ENCODE data around the gene TICAM2. TPM values are rescaled to one million over a fixed set of nuclear protein-coding genes. Genes with fewer than 3 reads are reported as not detected.

TICAM2 gene
- total and polyA plus RNA-seq, 9 of the 15 experiments (the other 6 are each of a cell fraction or from before 2014, with no cell fraction given) = 0.15 to 1.8 (median 0.98) TPM

- no peak for TF ChIP-seq JUND (IDR thresholded peaks at IDR 0.05; ENCODE audit: borderline replicate concordance, low read depth, low read length)
- TF ChIP-seq JUND (tag; IDR thresholded peaks at IDR 0.05; ENCODE audit: borderline replicate concordance, low read depth, low read length) = no peak
- no peak for TF ChIP-seq ZNF707 (CRISPR knock-in tag; conservative IDR thresholded peaks at IDR 0.05)
- TF ChIP-seq ZBTB8A (IDR thresholded peaks at IDR 0.05; ENCODE audit: partially characterized antibody) = no peak
- no peak for TF ChIP-seq POLR2H (tag; IDR thresholded peaks at IDR 0.05; ENCODE audit: low read depth)
- TF ChIP-seq ZNF280B (CRISPR knock-in tag; IDR thresholded peaks at IDR 0.05) = no peak
- TF ChIP-seq ZNF224 (CRISPR knock-in tag; IDR thresholded peaks at IDR 0.05) = no peak
- no peak for TF ChIP-seq ZNF511 (CRISPR knock-in tag; IDR thresholded peaks at IDR 0.05)
- TF ChIP-seq ZNF717 (CRISPR knock-in tag; IDR thresholded peaks at IDR 0.05) = no peak
- no peak for TF ChIP-seq MXD1 (CRISPR knock-in tag; IDR thresholded peaks at IDR 0.05; ENCODE audit: borderline replicate concordance, poor library complexity, severe bottlenecking)
Observed at GRCh38 chr5:115556276-115556675, 46.0 kb downstream of the TICAM2 start (continued).
